Activated naive CD8-positive, alpha-beta T cell treated with anti-CD3 and anti-CD28 coated beads, Interleukin-2, amount 10 ng/mL, durations not matched to agents 7 days and 5 days (primary cell): ENCODE data around the gene TCEAL6. TPM values are rescaled to one million over a fixed set of nuclear protein-coding genes. Genes with fewer than 3 reads are reported as not detected.
"Not testable (repeated sequence)": the region's sequence is repeated elsewhere in the genome, so short reads cannot be mapped to it uniquely, and the experiment has no call there.

Experiments
- ATAC-seq: fragments of 150-1000 bp; cut with Tn5 transposase; one replicate; pipeline ENCODE4 v1.10.0; 2021; ENCODE audit warnings: low read depth, moderate library complexity
- POLR2A ChIA-PET: fragments of 350-600 bp; sonication (Branson Sonifier 250); formaldehyde crosslinking; loops from one replicate; lab custom pipeline; 2021; ENCODE audit warnings: antibody characterized with exemption; lab: Charles Lee
- DNase-seq: peaks from one replicate; pipeline ENCODE4 v3.0.0; 2021
- H3K27ac Mint-ChIP-seq: one replicate; pipeline ENCODE4 v1.8.0; 2022; ENCODE audit warnings: mild to moderate bottlenecking, mixed read lengths
- H3K27me3 Mint-ChIP-seq: one replicate; pipeline ENCODE4 v1.8.0; 2022; ENCODE audit warnings: mild to moderate bottlenecking, moderate library complexity, mixed read lengths
- H3K36me3 Mint-ChIP-seq: one replicate; pipeline ENCODE4 v1.8.0; 2021; ENCODE audit warnings: mild to moderate bottlenecking, mixed read lengths
- H3K4me1 Mint-ChIP-seq: one replicate; pipeline ENCODE4 v1.8.0; 2021; ENCODE audit warnings: mixed read lengths
- H3K4me3 Mint-ChIP-seq: one replicate; pipeline ENCODE4 v1.8.0; 2022; ENCODE audit warnings: mild to moderate bottlenecking, moderate library complexity, mixed read lengths
- H3K9me3 Mint-ChIP-seq: one replicate; pipeline ENCODE4 v1.8.0; 2021; ENCODE audit warnings: mixed read lengths
- total RNA-seq, 2 experiments: library from RNA; stranded (reverse); gene quantifications; one replicate each; pipeline ENCODE4 v1.2.3, GENCODE V29; 2021

TCEAL6 gene
- total RNA-seq, 2 experiments from 2014 or later = not detected

GRCh38 chrX:102125014-102125413 lies 17.3 kb downstream of the TCEAL6 start:
- H3K27ac Mint-ChIP-seq, H3K36me3 Mint-ChIP-seq, H3K9me3 Mint-ChIP-seq, DNase-seq, POLR2A ChIA-PET, ATAC-seq, H3K4me1 Mint-ChIP-seq: not testable (repeated sequence)
- Mint-ChIP-seq H3K4me3 (peak overlapping the region; percentile 54), H3K27me3 (peaks cover 21% of the 10 kb centered on the region)

GRCh38 chrX:102115748-102116147 lies 26.5 kb downstream of the TCEAL6 start:
- Mint-ChIP-seq H3K27me3 (peaks cover 6% of the 10 kb centered on the region), H3K4me3 (no peak overlapping the region), H3K4me1 (no peaks in the 10 kb centered on the region), H3K36me3 (no peaks in the 10 kb centered on the region), H3K27ac (no peak overlapping the region), H3K9me3 (no peaks in the 10 kb centered on the region)
- no peak for ATAC-seq
- POLR2A ChIA-PET = no interaction called here
- no peak for DNase-seq

DNA sequence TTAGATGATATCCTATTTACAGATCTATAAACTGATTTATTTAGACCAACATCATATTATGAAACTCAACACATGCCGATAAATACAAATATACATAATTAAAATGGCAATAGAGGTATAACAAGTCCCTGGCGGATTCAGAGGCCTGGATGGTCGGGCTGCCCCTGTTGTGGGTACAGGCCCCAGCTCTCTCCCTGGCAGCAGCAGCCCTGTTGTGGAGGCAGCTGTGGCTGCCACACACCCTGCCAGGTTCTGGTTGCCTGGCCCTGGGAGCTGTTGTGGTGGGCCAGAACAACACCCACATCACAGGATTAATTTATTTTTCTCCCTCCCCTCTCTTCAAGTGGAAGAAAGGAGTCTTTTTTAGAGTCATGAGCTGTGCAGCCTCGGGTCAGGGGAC lies 28.9 kb downstream of the TCEAL6 start:
- Mint-ChIP-seq H3K36me3 (no peaks in the 10 kb centered on the region), H3K4me1 (no peaks in the 10 kb centered on the region), H3K27me3 (peaks cover 6% of the 10 kb centered on the region), H3K9me3 (no peaks in the 10 kb centered on the region), H3K4me3 (no peak overlapping the region), H3K27ac (no peak overlapping the region)
- POLR2A ChIA-PET = no interaction called here
- ATAC-seq (no peak), DNase-seq (no peak)

Other genes with a start within 250 kb of the TCEAL6 start
- gene ZMAT1, start 210.5 kb downstream of the TCEAL6 start, total RNA-seq = 10 to 100 TPM; 12.9 to 14.4 TPM
- gene TCEAL2, start 16.8 kb downstream of the TCEAL6 start, total RNA-seq = under 1 TPM in 1 of 2 experiments, not detected in 1; 0.31 TPM
- 1 to 10 TPM; 2.6 to 4.3 TPM for gene BEX5, start 13.5 kb upstream of the TCEAL6 start, total RNA-seq
- not detected for gene TCP11X1, start 72.8 kb upstream of the TCEAL6 start, total RNA-seq
- gene NXF2, start 104.7 kb upstream of the TCEAL6 start, total RNA-seq = not detected